Stimulated activated CD8-positive, alpha-beta memory T cell treated with anti-CD3 and anti-CD28 coated beads, Interleukin-12 subunit alpha, Interleukin-12 subunit beta, amount 100 ng/mL, for 24 hours (primary cell): ENCODE data around the gene NECTIN1.

Source experiments
- DNase-seq: peaks from one replicate; pipeline ENCODE4 v3.0.0-alpha.2; 2020; ENCODE audit errors: extremely low read depth

Gene NECTIN1

DNA sequence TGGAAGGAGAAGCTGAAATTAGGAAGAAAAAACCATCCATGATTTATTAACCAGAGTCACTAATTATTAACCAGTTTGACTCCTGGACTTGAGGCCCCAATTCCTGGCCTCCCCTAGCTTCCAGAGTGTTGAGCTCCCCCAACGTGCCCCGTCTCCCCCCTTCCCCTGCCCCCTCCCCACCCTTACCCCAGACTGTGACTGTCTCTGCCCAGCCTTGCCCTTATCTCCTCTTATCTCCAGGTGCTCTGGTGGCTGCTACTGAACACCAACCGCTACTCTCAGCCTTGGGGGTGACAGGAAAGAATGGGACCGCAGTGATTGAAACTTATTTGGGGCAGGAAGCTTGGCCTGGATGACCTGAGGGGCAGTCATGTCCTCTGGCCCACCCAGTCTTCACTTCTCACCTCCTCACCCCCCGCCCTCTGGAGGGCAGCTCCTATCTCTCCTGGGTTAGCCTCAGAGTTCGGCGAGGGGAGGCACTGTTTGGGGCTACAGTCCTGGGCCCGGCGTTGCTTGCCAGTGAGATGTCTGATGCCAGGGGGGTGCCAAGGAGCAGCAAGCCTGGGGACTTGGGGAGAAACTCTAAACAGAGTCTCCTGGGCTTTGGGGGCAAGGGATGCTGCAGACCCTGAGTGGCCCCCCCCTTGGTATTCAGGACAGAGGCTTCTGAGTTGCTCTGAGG is 15.5 kb downstream of the NECTIN1 start:
- no peak for DNase-seq

DNA sequence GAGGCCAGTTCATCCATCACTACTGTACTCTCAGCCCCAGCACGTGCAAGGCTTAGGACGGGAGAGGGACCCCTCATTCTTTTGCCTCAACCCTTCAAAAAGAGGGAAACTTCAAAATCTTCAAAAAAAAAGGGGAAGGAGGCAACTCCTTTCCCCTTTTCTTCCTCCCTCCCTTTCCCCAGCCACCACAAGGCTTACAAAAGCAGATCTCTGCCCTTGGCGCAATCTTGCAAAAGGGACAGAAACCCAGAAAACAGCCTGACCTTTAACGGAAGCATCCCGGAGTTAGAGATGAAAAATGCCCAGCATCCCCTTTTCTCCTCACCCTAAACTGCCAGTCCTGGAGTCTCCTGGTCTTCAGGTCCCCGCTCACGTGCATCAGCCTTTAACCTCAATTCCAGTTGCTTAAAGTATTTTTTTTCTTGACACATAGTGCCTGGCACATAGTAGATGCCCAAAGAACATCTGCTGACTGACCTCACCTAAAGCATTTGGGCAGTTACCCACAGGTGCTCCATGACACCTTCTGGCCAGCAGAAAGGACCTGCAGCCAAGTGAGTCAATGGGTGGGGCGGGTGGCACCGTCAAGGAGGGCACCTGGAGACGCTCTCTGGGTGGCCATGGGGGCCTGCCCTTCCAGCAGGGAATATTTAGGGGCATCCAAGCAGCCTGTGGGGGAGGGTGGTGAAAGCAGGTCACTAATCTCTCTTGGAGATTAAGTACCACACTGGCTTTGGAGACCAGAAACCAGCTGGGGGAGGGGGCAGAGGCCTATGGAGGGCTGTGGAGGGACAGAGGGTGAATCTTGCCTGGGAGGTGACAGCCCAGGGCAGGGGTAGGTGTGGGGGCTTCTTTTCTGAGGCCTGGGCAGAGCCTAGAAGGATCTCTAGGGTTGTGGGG is 16.3 kb downstream of the NECTIN1 start:
- DNase-seq, result no peak

DNA sequence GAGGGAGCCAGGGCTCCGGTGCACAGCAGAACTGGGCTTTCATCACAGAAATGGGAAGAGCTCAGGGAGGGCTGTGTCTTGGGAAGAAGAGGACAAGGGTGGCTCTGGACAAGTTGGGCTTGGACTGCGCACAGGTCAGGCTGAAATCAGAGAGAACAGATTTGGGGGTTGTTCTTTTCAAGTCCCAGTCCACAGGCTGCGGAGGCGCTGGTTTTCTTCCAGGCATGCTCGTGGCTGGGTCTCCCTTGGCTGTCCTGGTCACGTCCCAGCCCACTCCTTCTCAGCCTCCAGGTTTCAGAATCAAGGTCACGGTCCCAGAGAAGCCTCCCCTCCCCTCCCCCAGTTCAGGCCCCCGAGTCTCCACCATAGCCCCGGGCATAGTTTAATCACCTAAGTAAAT is 17.0 kb downstream of the NECTIN1 start:
- DNase-seq, result no peak

DNA sequence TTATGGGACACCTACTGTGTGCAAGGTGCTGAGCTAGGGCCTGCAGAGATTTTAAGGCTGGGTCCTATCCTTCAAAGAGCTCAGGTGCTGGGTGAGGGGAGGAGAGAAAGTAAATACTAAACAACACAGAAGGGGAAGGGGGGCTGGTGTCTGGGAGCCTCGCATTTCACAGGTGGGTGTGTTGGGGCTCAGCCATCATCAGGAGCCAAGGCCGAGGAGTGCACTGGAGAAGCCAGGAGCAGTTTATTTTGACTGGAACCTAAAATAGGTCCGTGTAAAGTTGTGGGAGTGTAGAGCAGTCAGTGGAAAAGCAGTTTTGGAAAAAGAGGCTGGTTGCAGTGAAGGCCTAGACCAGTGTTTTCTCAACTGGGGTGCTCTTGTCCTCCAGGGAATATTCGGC is 17.5 kb downstream of the NECTIN1 start:
- DNase-seq, result no peak

DNA sequence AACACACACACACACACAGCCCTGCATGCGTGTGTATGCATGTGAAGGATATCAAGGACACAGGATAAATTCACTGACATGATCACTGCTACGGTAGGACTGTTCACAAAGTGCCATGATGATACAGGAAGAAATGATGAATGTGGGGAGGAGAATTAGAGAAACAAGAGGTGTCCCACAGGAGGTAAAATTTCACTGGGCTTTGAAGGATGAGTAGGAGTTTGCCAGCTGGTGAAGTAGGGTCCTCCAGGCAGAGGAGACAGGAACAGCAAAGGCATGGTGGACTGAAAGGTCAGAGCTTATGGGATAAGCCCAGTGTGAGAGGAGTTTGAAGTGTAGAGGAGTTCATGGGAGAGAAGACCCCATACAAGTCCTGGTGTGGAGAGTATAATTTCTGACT is 18.6 kb downstream of the NECTIN1 start:
- no peak for DNase-seq

DNA sequence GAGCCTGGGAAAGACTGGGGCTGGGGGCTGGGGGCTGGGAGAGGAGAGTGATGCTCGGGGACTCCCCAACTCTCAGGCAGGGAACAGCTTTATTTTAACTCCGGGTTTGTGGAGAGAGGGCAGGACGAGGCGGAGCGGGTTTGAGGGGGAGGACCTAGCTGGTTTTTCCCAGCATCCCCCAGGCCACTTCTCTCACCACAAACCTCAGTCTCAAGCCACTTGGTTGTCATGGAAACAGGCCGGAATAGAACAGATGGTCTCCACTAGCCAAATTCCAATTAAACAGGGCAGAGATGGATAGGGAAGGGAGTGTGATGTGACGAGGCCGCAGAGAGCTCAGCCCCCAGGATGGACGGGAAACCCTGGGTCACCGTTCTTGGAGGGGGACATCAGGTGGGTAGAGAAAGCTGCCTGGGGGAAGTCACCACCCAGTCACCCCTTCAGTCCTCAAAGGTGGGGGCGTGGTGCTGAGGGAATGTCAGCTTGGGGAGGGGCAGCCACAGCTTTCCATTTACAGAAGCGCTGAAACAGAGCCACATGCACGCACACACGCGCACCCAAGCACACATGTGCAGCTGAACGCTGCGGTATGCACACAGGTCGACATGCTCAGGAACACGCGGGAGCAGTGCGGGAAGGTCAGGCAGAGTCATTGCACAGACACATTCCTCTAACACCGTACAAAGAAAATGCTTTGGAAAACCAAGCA is 19.2 kb downstream of the NECTIN1 start:
- DNase-seq, result no peak

DNA sequence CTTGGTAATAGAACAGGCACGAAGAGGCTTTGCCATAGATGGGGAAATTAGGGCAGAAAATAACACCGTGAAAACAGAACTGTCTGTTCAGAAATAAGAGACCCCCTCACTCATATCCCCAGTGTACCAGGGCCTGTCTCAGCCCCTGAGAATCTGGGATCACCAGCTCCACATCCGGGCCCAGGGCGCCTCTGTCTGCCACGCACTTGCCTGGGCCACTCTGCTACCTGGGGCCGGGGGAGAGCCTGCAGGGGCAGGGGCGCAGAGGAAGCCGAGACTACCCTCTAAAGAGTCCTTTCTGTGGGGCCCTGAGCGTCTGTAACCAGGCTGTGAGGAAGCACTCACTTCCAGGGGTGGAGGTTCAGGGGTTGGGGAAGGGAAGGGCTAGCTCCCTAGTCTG is 19.8 kb downstream of the NECTIN1 start:
- DNase-seq, result no peak

DNA sequence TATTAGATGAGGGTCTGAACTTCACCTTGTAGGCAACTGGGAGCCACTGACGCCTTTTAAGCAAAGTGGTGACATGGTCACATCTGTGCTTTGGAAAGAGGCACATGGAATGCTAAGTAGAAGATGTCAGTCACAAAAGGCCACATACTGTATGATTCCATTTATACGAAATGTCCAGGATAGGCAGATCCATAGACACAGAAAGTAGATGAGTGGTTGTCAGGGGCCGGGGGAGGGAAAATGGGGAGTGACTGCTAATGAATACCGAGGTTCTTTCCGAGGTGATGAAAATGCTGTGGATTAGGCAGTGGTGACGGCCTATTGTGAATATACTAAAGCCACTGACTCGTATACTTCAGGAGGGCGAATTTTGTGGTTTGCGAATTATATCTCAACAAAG is 20.6 kb downstream of the NECTIN1 start:
- no peak for DNase-seq

DNA sequence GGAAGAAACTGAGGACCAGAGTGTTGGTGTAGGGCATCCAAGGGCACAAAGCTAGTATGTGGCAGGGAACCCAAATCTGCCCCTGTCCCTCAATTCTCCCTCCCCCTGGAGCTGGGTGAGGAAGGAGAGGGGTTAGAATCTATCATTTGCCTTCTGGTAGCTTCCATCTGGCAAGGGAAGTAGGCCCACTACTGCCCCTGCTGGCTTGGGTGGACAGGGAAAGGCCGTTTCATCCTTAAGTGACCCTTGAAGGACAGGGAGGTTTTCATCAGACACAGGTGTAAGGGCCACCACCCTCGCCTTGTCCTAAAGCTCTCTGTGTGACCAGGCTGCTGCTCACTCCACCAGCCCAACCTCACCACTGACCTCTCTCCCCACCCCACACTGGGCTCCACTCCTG is 22.1 kb downstream of the NECTIN1 start:
- DNase-seq, result no peak

DNA sequence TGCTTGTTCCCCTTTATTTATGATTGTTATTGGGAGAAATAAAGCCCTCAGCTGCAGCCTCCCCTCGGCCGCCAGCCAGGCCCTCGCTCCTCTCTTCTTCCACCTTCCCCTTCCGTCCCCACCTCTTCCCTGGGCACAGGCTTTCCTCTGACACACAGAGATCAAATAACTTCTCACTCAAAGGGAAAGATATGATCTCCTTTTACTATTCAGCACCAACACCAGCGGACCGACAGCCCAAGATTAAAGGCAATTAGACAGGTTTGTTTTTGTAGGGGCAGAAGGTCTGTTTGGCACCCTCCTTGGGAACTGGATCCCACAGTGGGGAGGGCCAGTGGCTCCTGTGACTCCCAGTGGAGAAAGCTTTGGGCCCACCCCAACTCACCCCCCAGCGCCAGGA is 23.0 kb downstream of the NECTIN1 start:
- DNase-seq, result no peak

DNA sequence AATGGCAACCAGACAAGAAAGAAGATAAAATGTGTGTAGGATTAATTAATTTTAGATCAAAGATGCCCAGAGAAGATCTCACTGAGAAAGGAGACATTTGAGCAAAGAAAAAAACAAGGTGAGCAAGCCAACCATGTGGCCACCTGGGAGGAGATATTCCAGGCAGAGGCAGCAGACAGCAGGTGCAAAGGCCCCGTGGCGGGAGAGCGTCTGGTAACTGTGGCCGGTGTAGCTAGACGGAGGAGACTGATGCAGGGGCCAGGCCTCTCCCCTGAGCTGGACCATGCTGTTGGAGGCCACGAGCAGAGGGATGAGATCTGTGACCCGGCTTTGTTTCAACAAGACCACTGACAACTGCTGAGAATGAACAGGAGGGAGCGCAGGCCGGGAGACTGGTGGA is 23.6 kb downstream of the NECTIN1 start:
- DNase-seq, result no peak

DNA sequence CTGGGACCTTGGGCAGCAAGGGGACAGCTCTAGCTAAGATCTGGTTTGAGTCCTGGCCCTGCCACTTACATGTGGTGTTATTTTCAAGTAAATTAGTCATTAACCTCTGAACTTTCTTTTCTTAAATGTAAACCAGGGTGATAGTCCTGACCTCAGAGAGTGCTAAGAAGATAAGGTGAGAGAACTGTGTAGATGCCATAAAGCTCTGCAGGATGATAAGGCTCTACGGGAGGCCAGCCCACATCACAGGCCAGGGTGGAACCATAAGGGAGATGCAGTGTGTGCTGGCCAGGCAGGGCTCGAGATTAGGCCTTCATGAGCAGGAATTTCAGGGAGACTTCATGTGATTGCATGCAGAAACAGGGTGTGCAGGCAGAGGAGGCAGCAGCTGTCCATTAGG is 24.2 kb downstream of the NECTIN1 start:
- no peak for DNase-seq

DNA sequence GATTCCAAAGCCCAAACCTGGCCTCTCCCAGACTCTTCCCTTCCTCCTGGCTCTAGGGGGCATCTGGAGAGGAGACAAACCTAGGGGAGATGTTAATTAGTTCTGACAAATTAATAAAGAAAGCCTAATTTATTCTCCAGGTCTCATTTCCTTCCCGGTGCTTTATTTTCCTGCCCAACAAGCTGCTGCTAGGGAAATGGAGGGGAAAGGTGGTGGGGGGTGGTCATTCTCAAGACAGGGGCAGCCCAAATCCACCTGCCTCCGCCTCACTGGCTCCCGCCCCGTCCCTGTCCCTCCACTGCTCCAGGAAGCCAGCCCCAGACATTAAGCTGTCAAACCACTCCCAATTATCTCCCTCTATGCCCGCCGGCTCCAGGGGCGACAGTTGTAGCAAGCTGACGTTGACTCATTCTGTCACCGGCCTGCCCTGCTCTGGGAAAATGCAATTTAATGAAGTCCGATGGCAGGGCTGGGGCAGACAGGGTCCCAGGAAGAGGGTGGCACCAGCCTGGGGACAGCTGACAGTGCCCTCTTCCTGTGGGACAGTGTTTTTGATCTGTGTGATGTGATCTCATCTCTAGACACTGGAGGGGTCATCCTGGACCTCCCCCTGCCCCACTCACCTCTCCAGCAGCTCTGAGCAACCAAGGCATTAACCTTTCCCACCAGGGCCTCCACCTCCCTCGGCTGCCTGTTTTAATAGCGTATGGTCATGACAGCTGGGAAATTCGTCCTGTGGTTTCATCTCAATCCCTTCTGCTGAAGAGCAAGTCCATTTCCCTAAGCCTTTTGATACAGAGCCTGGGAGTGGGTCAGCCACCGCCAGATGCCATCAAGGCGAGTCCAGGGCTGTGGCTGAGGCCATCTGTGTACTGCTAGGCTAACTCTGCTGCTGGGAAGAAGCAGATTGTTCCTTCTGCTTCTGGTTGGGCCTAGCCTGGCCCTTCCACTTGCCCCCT is 27.1 kb downstream of the NECTIN1 start:
- DNase-seq, result no peak

DNA sequence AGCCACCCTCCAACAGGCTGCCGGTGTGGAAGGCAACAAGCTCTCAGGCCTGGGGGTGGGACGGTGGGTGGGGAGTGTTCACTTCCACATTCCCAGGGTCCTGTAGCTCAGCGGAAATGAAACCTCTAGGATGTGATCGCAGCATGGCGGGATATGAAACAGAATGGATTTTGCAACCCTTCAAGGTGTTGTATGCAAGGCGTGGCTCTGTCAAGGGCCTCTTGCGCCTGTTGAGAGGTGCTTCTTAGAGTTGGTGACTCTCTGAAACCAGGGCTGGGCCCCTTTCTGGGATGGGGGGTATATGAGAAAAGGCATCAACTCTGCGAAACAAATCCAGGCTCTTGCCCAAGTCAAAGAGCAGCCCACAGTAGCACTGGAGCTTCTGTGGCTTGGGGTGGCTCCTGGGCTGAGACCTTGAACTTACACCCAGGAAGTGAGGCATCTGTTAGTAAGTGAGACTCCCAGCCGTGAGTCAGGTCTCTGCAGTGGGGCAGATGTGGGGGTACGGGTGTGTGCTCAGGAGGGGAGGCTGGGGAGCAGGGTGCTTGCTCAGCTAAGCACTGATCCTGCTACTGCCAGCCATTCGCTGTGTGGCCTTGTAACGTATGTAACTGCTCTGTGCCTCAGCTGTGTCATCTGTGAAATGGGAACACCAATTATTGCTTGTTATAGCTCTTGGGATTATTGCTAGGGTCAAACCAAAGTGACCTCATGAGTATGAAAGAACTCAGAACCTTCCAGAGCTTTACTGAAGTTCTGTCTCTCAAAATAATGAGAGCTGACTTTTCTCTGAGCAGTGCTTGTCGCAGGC is 28.3 kb downstream of the NECTIN1 start:
- DNase-seq, result no peak

DNA sequence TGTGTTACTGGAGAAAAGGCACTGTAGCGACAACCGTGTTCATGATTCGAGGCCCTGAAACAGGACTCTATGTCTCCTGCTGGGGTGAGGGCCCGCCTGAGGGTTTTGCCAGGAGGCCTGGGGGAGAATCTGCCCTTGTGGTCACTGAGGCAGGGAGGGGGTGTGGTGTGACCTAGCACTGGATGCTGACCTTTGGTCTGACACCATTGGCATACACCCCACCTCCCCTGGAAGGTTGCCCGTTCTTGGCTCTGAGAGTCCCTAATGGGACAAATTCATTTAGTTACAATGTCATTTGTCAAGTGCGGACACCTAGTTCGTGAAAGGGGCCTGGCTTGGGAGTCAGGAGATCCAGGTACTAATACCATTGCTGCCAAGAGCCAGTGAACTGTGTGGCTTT is 29.0 kb downstream of the NECTIN1 start:
- DNase-seq, result no peak

DNA sequence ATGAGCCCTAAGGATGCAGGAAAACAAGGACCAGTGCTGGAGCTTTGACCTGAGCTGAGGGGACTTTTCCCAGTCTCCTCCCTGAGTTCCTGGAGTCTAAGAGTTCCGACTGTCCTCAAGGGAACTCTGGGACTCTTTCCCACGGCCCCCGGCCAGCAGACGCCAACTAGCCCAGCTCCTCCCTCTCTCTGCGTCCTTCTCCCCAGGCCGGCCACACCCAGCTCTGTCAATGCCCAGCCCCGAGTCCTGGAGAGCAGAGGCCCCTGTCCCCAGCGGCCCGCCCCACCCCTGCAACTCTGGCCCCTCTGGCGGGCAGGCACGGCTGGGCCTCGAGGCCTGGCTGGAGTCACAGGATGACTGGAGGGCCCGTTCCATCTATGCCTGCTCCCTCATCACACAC is 29.8 kb downstream of the NECTIN1 start:
- DNase-seq, result no peak

DNA sequence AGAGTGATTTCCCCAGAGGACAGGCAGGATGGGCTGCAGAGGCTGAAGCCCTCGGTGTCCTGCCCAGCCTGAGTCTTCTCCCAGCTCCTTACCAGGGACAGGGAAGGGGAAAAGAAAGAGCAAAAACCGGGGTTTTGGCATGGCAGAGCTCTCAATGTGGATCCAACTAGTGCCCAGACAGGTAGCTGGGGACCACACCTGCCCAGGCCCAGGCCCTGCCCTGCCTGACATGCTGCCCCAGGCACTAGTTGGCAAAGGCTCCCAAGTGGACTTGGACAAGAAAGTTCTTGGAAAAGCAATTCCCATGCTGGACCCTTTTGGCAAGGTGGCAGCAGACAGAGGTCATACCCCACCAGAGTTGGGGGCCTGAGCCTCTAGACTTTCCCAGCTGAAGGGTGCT is 31.1 kb downstream of the NECTIN1 start:
- DNase-seq, result no peak

DNA sequence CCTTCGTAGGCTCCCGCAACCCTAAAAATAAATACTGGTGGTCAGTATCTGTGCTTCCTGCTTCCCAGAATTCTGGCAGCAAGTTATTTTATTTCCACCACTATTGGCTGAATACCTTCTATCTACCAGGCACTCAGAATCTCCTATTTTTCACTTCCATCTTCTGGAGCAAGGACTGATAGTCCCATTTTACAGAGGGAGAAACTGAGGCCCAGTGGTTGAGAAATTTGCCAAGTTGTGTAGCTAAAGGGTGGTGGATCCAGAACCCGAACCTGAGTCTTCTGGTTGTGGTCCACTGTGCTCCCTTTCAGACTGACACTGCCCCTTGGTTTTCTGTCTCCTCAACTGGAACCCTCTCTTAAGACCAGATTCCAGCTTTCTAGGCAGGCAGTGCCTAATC is 31.6 kb downstream of the NECTIN1 start:
- DNase-seq, result no peak

DNA sequence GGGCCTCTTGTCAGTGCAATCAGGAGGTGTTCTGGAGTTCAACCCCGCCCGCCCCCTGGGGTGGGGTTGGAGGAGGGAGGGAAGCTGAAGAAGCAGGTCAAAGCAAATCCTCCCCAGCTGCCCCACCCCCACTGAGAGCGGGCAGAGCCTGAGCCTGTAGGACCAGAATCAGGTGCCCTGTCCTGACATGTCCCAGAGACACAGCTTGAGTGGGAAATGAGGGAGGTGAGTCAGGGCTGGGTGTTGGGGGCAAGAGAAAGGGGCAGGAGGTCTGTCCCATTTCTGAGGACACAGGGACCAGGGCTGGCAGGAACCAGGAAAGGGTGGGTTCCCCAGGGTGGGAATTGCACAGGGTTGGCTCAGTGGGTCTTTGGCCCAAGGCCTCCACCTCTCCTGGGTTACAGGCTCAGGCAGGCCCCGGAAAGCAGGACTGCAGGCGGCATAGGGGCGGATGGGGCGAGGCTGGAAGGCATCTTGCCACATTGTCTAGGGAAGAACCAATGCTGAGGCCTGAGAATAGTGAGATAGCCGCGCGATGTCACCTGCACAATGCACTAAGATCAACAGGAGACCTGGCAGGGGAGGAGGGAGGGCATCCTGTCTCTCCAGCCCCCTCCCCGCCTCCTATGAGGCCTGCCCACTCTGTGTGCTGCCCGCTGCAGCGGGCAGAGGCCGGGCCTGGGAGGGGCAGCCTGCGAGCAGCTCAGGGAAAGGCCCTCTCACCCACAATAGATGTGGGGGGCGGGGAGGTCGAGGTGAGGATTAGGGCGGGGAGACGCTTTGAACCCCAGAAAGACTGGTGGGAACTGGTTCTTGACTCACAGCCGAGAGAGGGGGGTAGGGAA is 32.4 kb downstream of the NECTIN1 start:
- DNase-seq, result no peak

DNA sequence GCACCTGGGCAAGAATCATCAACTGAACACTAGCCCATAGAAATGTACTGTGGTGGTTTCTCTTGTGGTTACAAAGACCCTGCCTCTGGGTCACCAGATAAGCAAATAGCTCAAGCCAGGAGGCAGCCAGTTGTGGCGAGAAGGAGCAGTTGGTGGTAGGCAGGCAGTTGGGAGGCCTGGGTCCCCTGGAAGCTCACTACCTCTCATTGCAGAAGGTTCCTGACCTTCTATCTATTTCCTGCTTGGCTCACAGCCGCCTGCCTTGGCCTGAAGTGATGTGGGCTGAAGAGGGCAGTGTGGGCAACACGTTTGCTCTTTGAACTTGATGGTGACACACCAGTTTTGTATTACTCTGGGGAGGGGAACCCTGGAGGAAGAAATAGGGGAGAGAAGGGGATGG is 34.7 kb downstream of the NECTIN1 start:
- DNase-seq, result no peak
